Measurements from ENCODE around the gene RPL7A. TPM values are rescaled to one million over a fixed set of nuclear protein-coding genes. Genes with fewer than 3 reads are reported as not detected.
A peak's percentile ranks its signal among the peaks of the same experiment; 100 is the strongest.

Gene RPL7A
- polyA plus RNA-seq, 3 donors: 2,933 to 4,055 (median 3,432) TPM

DNA sequence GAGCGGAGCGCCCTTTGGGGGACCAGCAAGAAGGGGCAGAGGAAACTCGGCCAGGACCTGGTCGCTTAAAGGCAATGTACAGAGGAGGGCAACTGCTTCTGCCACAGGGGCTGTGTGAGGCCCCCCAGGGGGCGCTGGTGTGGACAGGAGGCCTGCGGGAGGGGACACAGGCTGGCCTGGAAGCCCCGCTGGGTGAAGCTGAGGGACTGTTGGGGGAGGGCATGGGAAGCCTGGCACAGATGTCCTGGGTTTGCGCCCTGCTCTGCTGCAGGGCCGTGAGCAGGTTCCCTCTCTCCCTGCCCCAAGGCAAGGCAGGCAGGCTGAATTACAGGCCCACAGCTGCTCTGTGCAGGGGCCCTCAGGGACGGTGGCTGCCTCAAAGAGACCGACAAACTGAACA, 5.4 kb upstream of the RPL7A start:
- H3K27ac ChIP-seq (ENCODE audit: low read depth, low read length): no peak overlapping the region

DNA sequence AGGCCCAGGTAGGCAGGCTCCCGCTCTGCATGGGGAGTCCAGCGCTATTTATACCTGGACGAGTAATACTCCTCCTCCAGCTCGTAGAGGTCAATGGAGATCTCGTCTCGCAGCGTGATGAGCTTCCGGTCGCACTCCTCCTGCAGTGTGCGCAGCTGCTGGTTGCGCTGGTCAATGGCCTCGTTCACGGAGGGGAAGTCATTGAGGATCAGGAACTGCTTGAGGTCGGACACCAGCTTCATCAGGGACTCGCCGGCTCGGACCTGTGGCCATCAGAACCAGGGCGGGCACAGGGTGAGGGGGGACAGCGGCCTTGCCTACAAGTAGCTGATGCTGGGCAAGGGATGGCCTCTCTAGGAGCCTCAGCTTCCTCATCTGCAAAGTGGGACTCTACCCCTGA, 3.9 kb upstream of the RPL7A start:
- WGBS, 3 donors: 93 to 95% (median 94%) methylated on average over 19 of the region's 19 CpGs
- H3K27ac ChIP-seq (ENCODE audit: low read depth, low read length): no peak overlapping the region

More for the DNA sequence above, 5.4 kb upstream of the RPL7A start:
- WGBS, 3 donors: 83 to 91% (median 85%) methylated on average over 11 of the region's 11 CpGs

DNA sequence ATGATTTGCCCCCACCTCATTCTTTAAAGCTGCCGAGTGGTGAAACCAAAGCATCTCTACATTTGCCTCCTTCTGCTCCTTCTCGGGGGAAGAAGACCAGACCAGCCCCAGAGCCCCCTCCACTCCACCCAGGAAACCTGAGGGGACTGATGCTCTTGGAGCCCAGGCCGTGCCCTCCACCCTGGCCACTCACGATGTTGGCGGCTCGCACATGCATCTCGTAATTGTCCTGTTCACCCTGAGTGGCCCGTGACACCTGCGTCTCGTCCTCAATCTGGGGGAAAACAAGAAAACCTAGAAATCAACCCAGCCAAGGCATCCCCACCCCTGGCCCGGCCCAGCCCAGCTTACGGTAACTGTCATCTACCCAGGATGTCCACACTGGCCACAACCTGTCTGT, 3.0 kb upstream of the RPL7A start:
- H3K27ac ChIP-seq (ENCODE audit: low read depth, low read length): no peak overlapping the region
- 94 to 96% (median 95%) methylated on average over 12 of the region's 12 CpGs for WGBS, 3 donors

DNA sequence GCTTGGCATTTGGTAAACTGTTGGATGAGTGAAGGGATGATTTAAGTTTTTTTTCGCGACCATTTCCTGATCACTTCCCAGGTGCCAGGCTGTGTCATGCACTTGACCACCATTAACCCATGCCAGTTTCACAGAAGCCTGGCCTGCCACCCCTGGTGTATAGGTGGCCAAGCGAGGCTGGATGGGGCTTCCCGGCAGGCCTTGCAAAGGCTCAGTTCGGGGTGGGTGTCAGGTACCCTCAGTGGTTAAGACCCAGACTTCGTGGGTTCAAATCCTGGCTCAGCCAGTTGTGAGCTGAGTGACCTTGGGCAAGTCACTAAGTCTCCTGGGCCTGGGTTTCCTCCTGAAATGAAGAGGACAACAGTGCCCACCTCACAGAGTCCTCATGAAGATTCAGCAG, 2.4 kb upstream of the RPL7A start:
- no peak overlapping the region for H3K27ac ChIP-seq (ENCODE audit: low read depth, low read length)
- 91 to 95% (median 93%) methylated on average over 6 of the region's 6 CpGs for WGBS, 3 donors

DNA sequence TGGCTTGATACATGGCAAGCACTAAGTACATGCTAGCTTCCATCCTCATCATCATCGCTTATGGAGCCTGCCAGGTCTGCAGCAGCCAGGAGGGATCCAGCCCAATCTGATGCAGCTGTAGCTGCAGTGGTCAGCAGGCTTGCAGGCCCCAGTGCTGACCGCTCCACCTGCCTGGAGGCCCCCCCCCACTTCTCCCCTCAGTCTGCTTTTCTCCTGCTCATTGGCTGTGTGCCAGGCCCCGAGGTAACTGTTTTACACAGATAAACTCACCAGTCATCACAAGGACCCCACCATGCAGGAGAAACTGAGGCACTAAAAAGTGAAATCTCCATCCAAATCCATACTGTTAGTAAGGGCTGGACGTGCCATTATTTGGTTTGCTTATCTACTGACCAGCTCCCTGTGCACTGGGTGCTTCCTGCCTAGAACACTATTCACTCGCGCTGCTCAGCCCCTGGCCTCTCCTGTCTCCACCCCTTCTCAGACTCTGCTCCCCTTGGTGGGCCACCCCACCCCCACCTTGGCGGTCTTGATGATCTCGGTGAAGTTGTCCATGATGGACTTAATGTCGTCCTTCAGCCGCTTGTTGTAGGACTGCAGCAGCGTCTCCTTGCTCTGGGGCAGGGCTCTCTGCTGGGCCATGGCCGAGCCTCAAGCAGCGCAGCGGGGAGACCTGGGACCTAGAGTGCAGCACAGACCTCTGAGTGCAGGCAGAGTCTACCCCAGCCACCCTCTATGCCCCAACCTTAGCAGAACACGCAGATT, 1.8 kb upstream of the RPL7A start:
- H3K27ac ChIP-seq (ENCODE audit: low read depth, low read length): no peak overlapping the region
- WGBS, 3 donors: 69 to 76% (median 70%) methylated on average over 15 of the region's 15 CpGs

DNA sequence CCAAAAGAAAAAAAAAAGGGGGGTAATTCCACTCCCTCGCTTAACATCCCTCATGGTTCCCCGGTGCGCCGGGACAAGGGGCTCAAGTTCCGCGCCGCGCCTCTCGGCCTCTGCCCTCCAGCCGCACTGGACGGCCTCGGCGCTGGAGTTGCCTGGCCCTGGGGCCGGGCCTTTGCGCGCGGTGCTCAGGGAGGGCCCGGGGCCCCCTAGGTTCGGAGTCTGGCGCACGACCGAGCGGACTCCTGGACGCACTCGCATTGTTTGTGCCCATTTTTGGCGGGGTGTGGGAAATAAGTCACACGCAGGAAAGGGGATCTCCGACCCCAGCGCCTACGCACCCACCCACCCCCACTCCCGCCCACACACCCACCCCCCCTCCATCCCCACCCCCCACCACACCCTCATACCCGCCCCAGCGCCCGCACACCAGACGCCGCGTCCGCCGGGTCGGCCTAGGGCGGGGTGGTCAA, 468 bp upstream of the RPL7A start:
- H3K27ac ChIP-seq (ENCODE audit: low read depth, low read length): no peak overlapping the region
- 0 to 1% (median 0%) methylated on average over 34 to 41 of the region's 41 CpGs for WGBS, 3 donors

DNA sequence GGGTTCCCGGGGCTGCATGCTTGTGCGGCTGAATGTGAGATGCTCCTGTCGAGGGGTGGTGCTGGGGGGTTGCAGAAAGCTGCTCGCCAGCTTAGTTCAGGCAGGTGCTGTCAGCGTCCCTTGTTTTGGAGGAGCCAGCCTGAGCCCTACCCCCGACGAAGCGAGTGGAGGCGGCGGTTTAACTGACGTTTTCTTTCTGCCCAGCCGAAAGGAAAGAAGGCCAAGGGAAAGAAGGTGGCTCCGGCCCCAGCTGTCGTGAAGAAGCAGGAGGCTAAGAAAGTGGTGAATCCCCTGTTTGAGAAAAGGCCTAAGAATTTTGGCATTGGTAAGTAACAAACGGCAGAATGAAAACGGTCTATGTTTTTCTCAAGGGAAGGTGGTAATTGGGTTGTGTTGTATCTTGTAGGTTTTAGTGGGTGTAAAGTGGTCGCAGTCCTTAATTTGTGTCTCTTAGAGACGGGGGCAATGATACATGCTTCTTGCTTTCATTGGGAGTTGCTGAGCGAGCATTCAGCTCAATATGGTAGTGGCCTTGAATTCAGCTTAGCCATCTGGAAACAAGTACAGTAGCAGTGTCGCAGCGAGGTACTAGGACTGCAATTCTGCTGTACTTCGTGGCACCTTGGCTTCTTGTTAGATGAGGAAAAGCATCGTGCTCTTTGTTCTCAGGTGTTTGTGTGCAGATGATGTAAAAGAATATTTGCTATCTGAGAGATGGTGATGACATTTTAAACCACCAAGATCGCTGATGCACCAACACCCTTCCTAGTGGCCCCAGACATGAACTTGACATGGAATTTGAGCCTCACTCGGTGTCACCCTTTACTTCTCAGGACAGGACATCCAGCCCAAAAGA, 928 bp downstream of the RPL7A start:
- no peak overlapping the region for H3K27ac ChIP-seq (ENCODE audit: low read depth, low read length)
- 10 to 20% (median 20%) methylated on average over 25 of the region's 25 CpGs for WGBS, 3 donors

DNA sequence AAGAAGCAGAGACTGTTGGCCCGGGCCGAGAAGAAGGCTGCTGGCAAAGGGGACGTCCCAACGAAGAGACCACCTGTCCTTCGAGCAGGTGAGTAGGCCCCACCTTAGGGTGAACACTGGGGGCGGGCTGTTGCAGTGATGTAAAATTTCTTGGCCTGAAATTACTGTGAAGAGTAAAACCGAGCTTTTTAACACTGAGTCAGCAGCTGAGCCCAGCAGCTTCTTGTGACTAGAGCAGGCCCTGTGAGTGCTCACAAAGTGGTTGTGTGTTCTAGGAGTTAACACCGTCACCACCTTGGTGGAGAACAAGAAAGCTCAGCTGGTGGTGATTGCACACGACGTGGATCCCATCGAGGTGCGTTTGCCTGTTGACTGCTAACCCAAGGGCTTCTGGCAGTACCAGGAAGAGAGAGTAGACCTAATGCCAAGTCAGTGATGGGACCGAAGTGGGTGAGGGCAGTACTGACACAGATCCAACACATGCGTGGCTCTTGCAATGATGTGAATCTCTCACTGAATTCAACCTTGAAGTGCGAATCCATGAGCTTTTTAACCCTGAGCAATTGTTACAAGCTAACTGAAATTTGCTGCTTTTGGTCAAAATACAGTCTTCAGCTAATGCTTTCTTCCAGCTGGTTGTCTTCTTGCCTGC, 2.1 kb downstream of the RPL7A start:
- 79 to 87% (median 84%) methylated on average over 15 of the region's 15 CpGs for WGBS, 3 donors
- H3K27ac ChIP-seq (ENCODE audit: low read depth, low read length): no peak overlapping the region

DNA sequence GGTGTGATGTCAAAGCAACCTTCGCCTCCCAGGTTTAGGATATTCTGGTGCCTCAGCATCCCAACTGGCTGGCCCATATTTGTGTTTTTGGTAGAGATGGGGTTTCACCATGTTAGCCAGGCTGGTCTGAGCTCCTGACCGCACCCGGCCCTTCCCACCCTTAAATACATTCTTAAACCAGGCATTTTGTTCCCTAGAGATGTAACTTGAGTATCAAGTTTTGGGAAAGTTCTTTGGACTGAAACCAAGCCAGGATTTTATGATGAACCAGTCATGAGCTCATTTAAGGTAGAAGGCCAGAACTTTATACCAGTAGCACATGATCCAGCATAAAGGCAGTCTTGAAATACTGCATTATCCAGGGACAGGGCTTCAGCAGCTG, 3.5 kb downstream of the RPL7A start:
- H3K27ac ChIP-seq (ENCODE audit: low read depth, low read length): no peak overlapping the region
- WGBS, 3 donors: 78 to 90% (median 85%) methylated on average over 3 of the region's 3 CpGs

DNA sequence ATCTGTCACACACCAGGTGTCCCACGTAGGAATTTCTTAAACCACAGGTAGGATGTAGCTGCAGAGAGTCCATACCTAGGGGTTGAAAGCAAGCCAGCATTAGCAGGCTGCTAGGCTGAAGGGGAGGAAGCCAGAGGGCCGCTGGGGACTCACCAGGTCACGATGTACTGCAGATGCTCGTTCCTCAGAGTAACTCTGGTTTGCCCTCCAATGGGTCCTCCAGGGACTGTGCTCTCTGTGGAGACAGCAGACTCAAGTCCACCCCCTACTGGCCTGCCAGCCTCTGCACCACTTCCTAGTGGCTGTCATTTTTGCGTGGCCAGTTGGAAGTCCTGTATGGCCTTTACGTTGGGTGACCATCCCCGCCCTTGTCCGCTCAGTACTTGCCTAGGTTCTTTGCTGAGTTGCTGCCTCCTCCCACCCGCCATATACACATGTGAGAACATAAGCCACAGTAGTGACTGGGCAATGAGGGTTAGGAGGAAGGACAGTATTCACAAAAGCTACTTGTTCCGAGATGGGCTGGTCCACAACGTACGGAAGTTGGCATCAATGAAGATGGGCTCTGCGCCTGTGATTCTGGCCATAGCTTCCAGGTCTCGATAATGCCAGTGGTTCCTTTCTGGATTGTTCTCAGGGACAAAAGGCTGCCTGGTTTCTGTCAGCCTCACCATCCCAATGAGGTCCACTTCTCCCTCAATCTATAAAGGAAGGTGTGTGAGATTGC, 4.1 kb downstream of the RPL7A start:
- 75 to 80% (median 76%) methylated on average over 14 of the region's 14 CpGs for WGBS, 3 donors
- no peak overlapping the region for H3K27ac ChIP-seq (ENCODE audit: low read depth, low read length)

DNA sequence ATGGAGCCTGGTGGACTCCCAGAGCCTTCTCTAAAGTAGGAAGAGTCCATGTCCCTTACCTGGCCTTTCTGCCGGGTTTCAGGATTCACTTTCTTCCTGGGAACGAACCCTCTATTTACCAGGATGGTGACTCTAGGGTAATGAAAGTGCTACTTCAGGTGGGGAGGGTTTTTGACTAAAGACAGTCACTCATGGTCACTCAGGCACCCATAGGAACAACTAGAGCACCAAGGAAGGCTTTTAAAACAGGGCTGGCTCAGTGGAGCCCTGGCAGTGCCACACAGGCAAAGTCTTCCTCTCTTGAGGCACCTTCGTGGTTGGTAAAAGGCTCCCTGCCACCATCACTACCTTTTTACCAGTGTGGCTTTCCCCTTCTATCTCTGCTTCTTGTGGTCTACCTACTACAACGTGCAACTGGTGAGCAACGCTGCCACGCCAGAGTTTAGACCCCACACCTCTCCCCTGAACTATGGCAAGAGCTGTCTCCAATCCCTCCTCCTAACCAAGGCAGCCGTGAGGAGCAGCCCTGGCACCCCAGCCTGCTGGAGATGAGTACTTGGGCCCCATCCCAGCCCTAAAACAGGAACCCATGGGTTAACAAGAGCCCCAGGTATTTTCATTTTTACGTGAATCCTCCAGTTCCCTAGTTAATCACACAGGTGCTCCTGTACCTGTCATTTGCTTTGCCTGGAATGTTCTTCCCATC, 4.8 kb downstream of the RPL7A start:
- WGBS, 3 donors: 77 to 79% (median 78%) methylated on average over 8 of the region's 8 CpGs
- no peak overlapping the region for H3K27ac ChIP-seq (ENCODE audit: low read depth, low read length)

DNA sequence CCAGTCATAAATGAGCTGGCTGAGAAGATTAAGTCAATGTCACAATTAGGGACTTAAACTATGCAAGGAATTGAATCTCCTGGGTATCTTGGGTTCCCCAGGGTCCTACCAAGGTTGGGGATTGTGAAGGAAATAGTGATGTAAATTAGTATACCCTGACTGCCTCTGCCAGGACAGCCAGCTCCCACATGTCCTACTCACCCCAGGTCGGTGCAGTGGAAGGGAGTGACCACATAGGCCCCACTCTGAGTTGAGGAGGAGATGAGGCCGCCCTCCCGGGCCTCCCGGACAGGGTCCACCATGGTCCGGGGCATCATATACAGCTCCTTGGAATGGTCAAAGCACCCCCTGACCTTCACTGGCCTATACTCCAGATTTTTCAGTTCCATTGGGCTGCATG, 5.5 kb downstream of the RPL7A start:
- H3K27ac ChIP-seq (ENCODE audit: low read depth, low read length): no peak overlapping the region
- WGBS, 3 donors: 78 to 87% (median 81%) methylated on average over 5 of the region's 5 CpGs

DNA sequence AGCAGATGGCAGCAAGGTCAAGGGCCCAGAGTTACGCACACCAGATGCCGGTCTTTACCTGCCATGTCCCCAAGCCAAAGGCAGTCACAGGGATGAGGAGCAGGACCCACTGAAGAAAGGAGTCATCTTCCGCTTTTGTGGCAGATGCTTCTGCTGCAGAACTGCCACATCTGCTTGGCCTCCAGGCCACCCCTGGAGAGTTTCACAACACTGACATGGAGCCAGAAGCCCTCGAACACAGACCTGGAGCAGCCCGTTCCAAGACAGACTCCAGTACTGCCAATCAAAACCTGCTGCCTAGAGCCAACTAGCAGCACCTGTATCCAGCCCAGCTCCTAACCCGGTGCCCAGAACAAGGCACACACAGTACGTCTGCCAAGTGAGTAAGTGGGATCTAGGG, 6.7 kb downstream of the RPL7A start:
- no peak overlapping the region for H3K27ac ChIP-seq (ENCODE audit: low read depth, low read length)
- 74 to 82% (median 82%) methylated on average over 7 of the region's 7 CpGs for WGBS, 3 donors

DNA sequence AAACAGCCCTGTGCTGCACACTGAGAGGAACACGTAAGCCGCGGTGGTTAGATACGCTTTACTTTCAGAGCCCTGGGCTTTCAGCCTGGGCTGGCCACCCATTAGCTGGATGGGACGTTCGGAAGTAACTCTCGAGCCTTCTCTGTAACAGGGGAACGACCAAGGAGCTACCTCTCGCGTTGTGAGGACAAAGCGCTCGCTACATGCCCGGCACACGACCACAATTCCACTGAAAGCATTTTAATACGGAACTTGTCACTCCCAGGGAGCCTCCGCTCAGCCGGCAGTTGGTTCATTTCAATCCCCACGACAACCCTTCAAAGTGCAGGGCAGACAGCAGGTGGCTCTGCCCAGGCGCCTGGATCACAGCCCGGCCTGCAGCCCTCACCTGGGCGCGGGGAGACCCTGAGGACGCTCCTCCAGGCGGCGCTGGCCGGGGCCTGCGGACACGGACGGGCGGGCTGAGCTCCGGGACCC, 7.9 kb downstream of the RPL7A start:
- 0 to 1% (median 1%) methylated on average over 31 of the region's 31 CpGs for WGBS, 3 donors
- H3K27ac ChIP-seq (ENCODE audit: low read depth, low read length): peak overlapping the region; percentile 10

DNA sequence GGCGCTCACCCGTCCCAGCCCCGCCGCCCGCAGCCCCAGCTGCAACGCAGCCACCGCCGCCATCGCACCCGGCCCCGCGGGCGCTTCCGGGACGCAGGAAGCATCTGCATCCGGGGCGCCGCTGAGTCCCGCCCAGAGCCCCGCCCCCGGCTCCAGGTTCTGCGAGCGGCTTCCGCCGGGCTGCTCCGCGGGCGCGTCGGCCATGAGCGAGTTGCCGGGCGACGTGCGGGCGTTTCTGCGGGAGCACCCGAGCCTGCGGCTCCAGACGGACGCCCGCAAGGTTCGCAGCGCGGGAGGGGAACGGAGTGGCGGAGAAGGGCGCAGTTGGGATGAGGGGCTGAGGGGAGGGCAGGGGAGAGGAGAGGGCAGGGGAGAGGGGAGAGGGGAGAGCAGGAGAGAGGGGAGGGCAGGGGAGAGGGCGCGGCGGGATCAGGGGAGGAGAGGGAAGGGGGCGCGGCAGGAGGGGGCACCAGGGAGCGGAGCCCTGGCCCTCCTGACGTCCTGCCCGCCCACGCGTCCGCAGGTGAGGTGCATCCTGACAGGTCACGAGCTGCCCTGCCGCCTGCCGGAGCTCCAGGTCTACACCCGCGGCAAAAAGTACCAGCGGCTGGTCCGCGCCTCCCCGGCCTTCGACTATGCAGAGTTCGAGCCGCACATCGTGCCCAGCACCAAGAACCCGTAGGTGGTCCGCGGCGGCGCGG, 8.5 kb downstream of the RPL7A start, which contains the start of the genes SURF1 and SURF2:
Gene SURF1, minus strand, starts transcription at position 97 of the 701 bp plus-strand sequence. Its CDS starts 34 bp downstream, at position 63.
Gene SURF2, plus strand, starts transcription at position 160 of the 701 bp plus-strand sequence. Its CDS starts 43 bp downstream, at position 203.
- H3K27ac ChIP-seq (ENCODE audit: low read depth, low read length): peak within 1 kb of the TSS; percentile 10
- 1% methylated on average over 53 to 77 of the region's 78 CpGs for WGBS, 3 donors

DNA sequence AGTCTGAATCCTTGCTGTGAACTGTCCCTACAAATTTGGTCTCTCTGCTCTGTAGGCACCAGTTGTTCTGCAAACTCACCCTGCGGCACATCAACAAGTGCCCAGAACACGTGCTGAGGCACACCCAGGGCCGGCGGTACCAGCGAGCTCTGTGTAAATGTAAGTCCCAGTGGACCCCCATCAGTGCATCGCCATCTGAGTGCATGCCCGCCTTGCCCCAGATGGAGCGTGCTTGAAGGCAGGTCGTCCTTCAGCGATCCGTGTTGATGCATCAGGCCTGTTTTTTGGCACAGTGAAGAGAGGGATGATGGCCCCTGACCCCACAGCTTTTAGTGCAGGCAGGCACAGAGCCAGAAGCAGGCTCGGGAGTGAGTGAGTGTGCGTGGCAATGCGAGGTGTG, 9.6 kb downstream of the RPL7A start:
- no peak overlapping the region for H3K27ac ChIP-seq (ENCODE audit: low read depth, low read length)
- 80 to 83% (median 81%) methylated on average over 14 of the region's 14 CpGs for WGBS, 3 donors
